Heart left ventricle (tissue), 16 donors: ENCODE results near the gene EDA. TPM values are rescaled to one million over a fixed set of nuclear protein-coding genes. Genes with fewer than 3 reads are reported as not detected.

Experiments
- ATAC-seq, 4 donors: fragments of 200-7000 bp; cut with Tn5 transposase; one replicate each; pipeline ENCODE4 v1.9.1; 2020 to 2022; ENCODE audit warnings: moderate library complexity in 4 of 4, mild to moderate bottlenecking in 3 of 4, moderate number of reproducible peaks in 1 of 4
- DNase-seq, 5 donors: peaks; one replicate each; pipeline ENCODE4 v3.0.0-alpha.2; 2020
- H3K27ac ChIP-seq, 12 donors: fragments of 200-600 bp; sonication (generic) in 4 of 12; one replicate each; pipeline versions ENCODE4 v1.5.0 to v1.8.0; 2016 to 2022; ENCODE audit warnings: mild to moderate bottlenecking in 2 of 12
- H3K27me3 ChIP-seq, 9 donors: fragments of 200-600 bp; sonication (generic) in 2 of 9; one replicate each; pipeline versions ENCODE4 v1.5.1 to v1.8.0; 2016 to 2022; ENCODE audit warnings: mild to moderate bottlenecking in 3 of 9
- H3K36me3 ChIP-seq, 9 donors: fragments of 200-600 bp; sonication (generic) in 2 of 9; one replicate each; pipeline versions ENCODE4 v1.5.0 to v1.8.0; 2018 to 2022; ENCODE audit warnings: mild to moderate bottlenecking in 2 of 9
- H3K4me1 ChIP-seq, 12 donors: fragments of 200-600 bp; sonication (generic) in 4 of 12; one replicate each; pipeline versions ENCODE4 v1.5.0 to v1.8.0; 2016 to 2022; ENCODE audit warnings: mild to moderate bottlenecking in 3 of 12
- H3K4me3 ChIP-seq, 12 donors: fragments of 200-600 bp; sonication (generic) in 4 of 12; one replicate each; pipeline versions ENCODE4 v1.5.0 to v1.8.0; 2017 to 2022; ENCODE audit warnings: mild to moderate bottlenecking in 9 of 12, moderate library complexity in 4 of 12
- H3K9me3 ChIP-seq, 12 donors: fragments of 200-600 bp; sonication (generic) in 4 of 12; one replicate each; pipeline versions ENCODE4 v1.5.0 to v1.8.0; 2016 to 2022; ENCODE audit warnings: mild to moderate bottlenecking in 1 of 12
- POLR2A ChIP-seq, 2 donors: fragments of 450-650 bp; IDR thresholded peaks; one replicate each; pipeline ENCODE4 v1.6.1; 2017; ENCODE audit warnings: antibody characterized with exemption in 2 of 2, mild to moderate bottlenecking in 2 of 2, moderate library complexity in 2 of 2
- WGBS, 4 donors: extraction: QIAGEN DNeasy Blood & Tissue Kit in 2 of 4; methylation state at CpG; one replicate each; pipeline versions ENCODE4 v1.1.5 to v1.1.7; 2013 to 2018; 5-methylcytosine and 5-hydroxymethylcytosine counted together
- intact Hi-C, 10 donors: fragments of 100-400 bp; cut with DNase I; formaldehyde crosslinking; loops; one replicate each; pipeline versions ENCODE4 v1.11.1 to v1.14.2; 2022
- polyA plus RNA-seq, 2 donors: library from polyadenylated mRNA; stranded (reverse); fragments of 200-250 nt; gene quantifications; one replicate each; pipeline ENCODE4 v1.2.3, GENCODE V29; 2013
- total RNA-seq, 9 donors: library from RNA; depleted of rRNA in 2 of 9; stranded (reverse); fragments of >200 nt in 2 of 9; fragmentation: NEBNext Ultra II Directional in 3 of 9; extraction: Animal tissue kit (Norgen Biotek cat#: 25700) in 3 of 9; gene quantifications; one replicate each; pipeline versions ENCODE4 v1.1.0 to v1.2.4, GENCODE V29; 2016 to 2023
- TF ChIP-seq, protein P1 (sequence below), 12 donors: fragments of 200-600 bp; sonication (generic) in 4 of 12; IDR thresholded peaks; one replicate each; pipeline versions ENCODE4 v1.5.0 to v1.8.0; 2018 to 2022; ENCODE audit warnings: antibody characterized with exemption in 12 of 12, mild to moderate bottlenecking in 5 of 12
- donor health status: ischemic (EF 13 %, LVEDD 7.1; RV severe dilation, severe dysfunction).
- donor health status: healthy with polysubstance abuse.
- donor health status: DM: no; HTN: yes; CAD: no.
- donor health status: DM: no; HTN: no; CAD: no.
- donor health status: ischemic (EF 25% LVEDD 6.9; RV normal size, moderate dysfunction).
- donor health status: ischemic (EF 25% LVEDD 5.7; RV mildly dilated, moderate dysfunction).
- donor health status: healthy.
- donor health status: DM: yes; HTN: yes; CAD: no.
- donor health status: ischemic (EF 35%, LVEDD 5.7; RV mildly dilated, moderate dysfunction).
- donor health status: nonischemic (EF 11% LVEDD 7.7; RV severe dilation, severe dysfunction).
- donor health status: DM: yes; HTN: yes; CAD: no.
- donor health status: PGD.
- donor health status: ischemic (EF 29% LVEDD 5.4; RV normal size, mild dysfunction).
- donor health status: nonischemic (EF 23%, LVEDD 6.1; RV moderate dilation, normal function).

The EDA gene
- total and polyA plus RNA-seq, 11 donors = 2.1 to 13.6 (median 6.3) TPM

DNA sequence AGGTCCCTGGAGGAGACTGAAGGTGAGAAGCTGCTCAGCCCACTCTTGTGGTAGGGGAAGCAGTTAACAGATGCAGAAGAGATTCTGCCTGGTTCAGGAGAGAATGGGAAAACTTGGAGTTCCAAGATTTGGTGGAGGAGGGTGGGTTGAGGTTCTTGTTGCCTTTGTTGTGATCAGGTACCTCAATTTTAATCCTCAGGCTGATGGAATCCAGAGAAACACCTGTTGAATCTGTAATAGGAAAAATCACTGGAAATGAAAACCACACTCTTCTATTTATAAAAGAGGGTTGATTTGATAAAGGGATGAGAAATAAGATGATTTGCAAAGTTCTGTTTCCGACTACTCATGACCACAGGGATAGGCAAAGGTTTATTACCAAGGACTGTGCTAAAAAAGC, 132.1 kb downstream of the EDA start:
- TF ChIP-seq POLR2A (IDR thresholded peaks at IDR 0.05) = no peak
- TF ChIP-seq, protein P1, sequence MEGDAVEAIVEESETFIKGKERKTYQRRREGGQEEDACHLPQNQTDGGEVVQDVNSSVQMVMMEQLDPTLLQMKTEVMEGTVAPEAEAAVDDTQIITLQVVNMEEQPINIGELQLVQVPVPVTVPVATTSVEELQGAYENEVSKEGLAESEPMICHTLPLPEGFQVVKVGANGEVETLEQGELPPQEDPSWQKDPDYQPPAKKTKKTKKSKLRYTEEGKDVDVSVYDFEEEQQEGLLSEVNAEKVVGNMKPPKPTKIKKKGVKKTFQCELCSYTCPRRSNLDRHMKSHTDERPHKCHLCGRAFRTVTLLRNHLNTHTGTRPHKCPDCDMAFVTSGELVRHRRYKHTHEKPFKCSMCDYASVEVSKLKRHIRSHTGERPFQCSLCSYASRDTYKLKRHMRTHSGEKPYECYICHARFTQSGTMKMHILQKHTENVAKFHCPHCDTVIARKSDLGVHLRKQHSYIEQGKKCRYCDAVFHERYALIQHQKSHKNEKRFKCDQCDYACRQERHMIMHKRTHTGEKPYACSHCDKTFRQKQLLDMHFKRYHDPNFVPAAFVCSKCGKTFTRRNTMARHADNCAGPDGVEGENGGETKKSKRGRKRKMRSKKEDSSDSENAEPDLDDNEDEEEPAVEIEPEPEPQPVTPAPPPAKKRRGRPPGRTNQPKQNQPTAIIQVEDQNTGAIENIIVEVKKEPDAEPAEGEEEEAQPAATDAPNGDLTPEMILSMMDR (IDR thresholded peaks at IDR 0.05) = no peak
- ATAC-seq = no peak
- peaks cover 0 to 3% (median 0%) of the 10 kb centered on the region in 12 donors for H3K9me3 ChIP-seq
- 65 to 95% (median 87%) methylated on average over 1 of the region's 1 CpG for WGBS, 4 donors
- no peak for DNase-seq
- no peak overlapping the region for H3K4me3 ChIP-seq
- no peak overlapping the region for H3K27ac ChIP-seq
- H3K27me3 ChIP-seq = no peaks in the 10 kb centered on the region
- no peaks in the 10 kb centered on the region for H3K4me1 ChIP-seq
- intact Hi-C loops = no loop called here
- no peaks in the 10 kb centered on the region for H3K36me3 ChIP-seq

DNA sequence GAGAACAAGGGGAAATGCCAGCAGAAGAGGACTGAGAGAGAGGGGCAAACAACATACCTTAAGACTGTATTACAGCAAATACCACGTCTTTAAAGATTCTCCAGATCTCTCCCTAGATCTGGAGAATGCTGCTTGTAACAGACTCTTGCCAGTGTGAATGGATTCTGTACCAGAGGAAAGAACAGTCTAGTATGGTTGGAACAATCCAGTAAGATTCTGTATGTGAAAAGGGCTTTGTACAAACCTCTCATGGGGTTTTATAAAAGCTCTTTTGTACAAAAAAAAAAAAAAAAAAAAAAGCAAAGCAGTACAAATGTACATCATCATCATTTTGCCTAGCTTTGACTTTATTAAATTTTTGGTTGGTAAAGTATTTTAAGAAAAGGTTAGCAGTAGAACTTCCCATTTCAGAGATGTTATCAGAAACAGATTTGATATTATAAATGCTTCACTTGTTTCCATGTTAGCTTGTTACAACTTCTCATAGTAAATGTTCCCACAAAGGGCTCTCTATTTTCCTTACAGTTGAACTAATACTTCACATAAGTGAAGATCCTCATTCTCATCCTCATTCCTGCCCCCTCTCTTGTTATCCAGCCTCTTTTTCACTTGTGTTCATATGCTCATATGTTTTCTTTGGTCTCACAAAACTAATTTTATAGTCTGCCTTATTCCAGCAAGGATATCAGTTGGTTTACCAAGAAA, 144.2 kb downstream of the EDA start:
- H3K9me3 ChIP-seq = peaks cover 0 to 10% (median 0%) of the 10 kb centered on the region in 12 donors
- no peak overlapping the region for H3K4me3 ChIP-seq
- WGBS, 4 donors = 41 to 77% (median 47%) methylated on average over 1 of the region's 1 CpG
- no peaks in the 10 kb centered on the region for H3K27me3 ChIP-seq
- H3K4me1 ChIP-seq = peaks cover 0 to 12% (median 0%) of the 10 kb centered on the region in 12 donors
- H3K27ac ChIP-seq = no peak overlapping the region
- intact Hi-C loops = loop anchor here in 2 of 10 donors (10.0 kb wide), 2 partner anchors 245 to 255 kb away; partner anchors contain the start of gene NALF2 (in 1 of the 2)
- no peak for DNase-seq
- no peak for TF ChIP-seq POLR2A (IDR thresholded peaks at IDR 0.05)
- TF ChIP-seq, protein P1 (IDR thresholded peaks at IDR 0.05) = no peak
- no peaks in the 10 kb centered on the region for H3K36me3 ChIP-seq
- ATAC-seq = no peak

GRCh38 chrX:69761633-69762032, 145.7 kb downstream of the EDA start:
- 35 to 47% (median 36%) methylated on average over 3 of the region's 3 CpGs for WGBS, 4 donors
- intact Hi-C loops = loop anchor here in 2 of 10 donors (10.0 kb wide), 2 partner anchors 243 to 257 kb away; partner anchors contain the start of gene NALF2 (in 1 of the 2)
- Histone ChIP-seq H3K27ac (peak overlapping the region in 3 of 12 donors; percentile 14 to 48 (median 25)), H3K27me3 (no peaks in the 10 kb centered on the region), H3K4me1 (peaks cover 0 to 12% (median 0%) of the 10 kb centered on the region in 12 donors), H3K4me3 (no peak overlapping the region), H3K9me3 (peaks cover 0 to 3% (median 0%) of the 10 kb centered on the region in 12 donors), H3K36me3 (no peaks in the 10 kb centered on the region)
- DNase-seq (no peak), ATAC-seq (peak in 3 of 4 donors; percentile 54 to 69 (median 61))
- TF ChIP-seq, protein P1 (IDR thresholded peaks at IDR 0.05) = no peak
- no peak for TF ChIP-seq POLR2A (IDR thresholded peaks at IDR 0.05)

GRCh38 chrX:69762340-69762739, 146.4 kb downstream of the EDA start:
- TF ChIP-seq POLR2A (IDR thresholded peaks at IDR 0.05) = no peak
- TF ChIP-seq, protein P1 (IDR thresholded peaks at IDR 0.05) = no peak
- 81 to 94% (median 89%) methylated on average over 3 of the region's 3 CpGs for WGBS, 4 donors
- no peaks in the 10 kb centered on the region for H3K27me3 ChIP-seq
- DNase-seq (no peak), ATAC-seq (peak in 1 of 4 donors; percentile 64)
- peaks cover 0 to 3% (median 0%) of the 10 kb centered on the region in 12 donors for H3K9me3 ChIP-seq
- H3K36me3 ChIP-seq = no peaks in the 10 kb centered on the region
- H3K4me3 ChIP-seq = no peak overlapping the region
- intact Hi-C loops = loop anchor here in 2 of 10 donors (10.0 kb wide), 2 partner anchors 242 to 258 kb away; partner anchors contain the start of gene NALF2 (in 1 of the 2)
- H3K27ac ChIP-seq = peak overlapping the region in 2 of 12 donors; percentile 14 to 48
- peaks cover 0 to 12% (median 0%) of the 10 kb centered on the region in 12 donors for H3K4me1 ChIP-seq
